ENCODE data around the gene KLRF2. TPM values are rescaled to one million over a fixed set of nuclear protein-coding genes. Genes with fewer than 3 reads are reported as not detected.

KLRF2 gene
- polyA plus RNA-seq, 1 of the 3 experiments (the other 2 are of a cell fraction) = not detected

- TF ChIP-seq, protein P1, sequence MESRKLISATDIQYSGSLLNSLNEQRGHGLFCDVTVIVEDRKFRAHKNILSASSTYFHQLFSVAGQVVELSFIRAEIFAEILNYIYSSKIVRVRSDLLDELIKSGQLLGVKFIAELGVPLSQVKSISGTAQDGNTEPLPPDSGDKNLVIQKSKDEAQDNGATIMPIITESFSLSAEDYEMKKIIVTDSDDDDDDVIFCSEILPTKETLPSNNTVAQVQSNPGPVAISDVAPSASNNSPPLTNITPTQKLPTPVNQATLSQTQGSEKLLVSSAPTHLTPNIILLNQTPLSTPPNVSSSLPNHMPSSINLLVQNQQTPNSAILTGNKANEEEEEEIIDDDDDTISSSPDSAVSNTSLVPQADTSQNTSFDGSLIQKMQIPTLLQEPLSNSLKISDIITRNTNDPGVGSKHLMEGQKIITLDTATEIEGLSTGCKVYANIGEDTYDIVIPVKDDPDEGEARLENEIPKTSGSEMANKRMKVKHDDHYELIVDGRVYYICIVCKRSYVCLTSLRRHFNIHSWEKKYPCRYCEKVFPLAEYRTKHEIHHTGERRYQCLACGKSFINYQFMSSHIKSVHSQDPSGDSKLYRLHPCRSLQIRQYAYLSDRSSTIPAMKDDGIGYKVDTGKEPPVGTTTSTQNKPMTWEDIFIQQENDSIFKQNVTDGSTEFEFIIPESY (IDR thresholded peaks at IDR 0.05; ENCODE audit: borderline replicate concordance, low read depth) = no peak
- TF ChIP-seq GABPA (IDR thresholded peaks at IDR 0.05; ENCODE audit: low read depth) (no peak), FOXM1 (IDR thresholded peaks at IDR 0.05; ENCODE audit: low read depth) (no peak), FOSL2 (IDR thresholded peaks at IDR 0.05; ENCODE audit: borderline replicate concordance, low read depth) (no peak), MXI1 (IDR thresholded peaks at IDR 0.05; ENCODE audit: low read depth, low read length) (no peak), TEAD4 (IDR thresholded peaks at IDR 0.05; ENCODE audit: borderline replicate concordance, insufficient read depth) (no peak)
These were observed 29.4 kb upstream of the KLRF2 start (continued) for GRCh38 chr12:9851927-9852326.

DNA sequence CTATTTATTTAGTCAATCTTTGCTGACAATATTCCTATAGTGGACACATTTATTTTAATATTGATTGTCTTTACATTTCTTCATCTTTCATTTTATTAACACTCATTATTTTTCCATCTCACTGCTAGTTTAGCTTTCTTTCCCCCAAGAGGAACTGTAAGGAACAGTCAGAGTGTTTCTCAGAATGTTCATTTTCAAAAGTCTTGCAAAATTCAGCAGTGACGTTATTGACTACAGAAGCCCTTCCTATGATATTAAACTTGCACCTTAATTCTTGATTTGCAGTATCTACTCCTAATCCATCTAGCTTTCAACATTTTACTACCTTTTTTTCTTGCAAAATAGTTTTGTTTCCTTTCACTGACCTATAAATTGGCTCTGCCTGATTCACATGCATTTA, 25.1 kb upstream of the KLRF2 start:
- ChIA-PET POLR2A (no interaction called here), CTCF (no interaction called here)
- H3K4me2 ChIP-seq = no peak overlapping the region
- no peaks in the 10 kb centered on the region for H4K20me1 ChIP-seq (ENCODE audit: insufficient read depth)
- no peak overlapping the region for H3K27ac ChIP-seq (ENCODE audit: low read depth in 2 of 2, low read length in 1 of 2)
- no peaks in the 10 kb centered on the region for H3K9me2 ChIP-seq
- H3K79me2 ChIP-seq (ENCODE audit: insufficient read depth) = no peaks in the 10 kb centered on the region
- TF ChIP-seq, protein P1 (IDR thresholded peaks at IDR 0.05; ENCODE audit: borderline replicate concordance, low read depth) = no peak
- TF ChIP-seq RAD21 (IDR thresholded peaks at IDR 0.05; ENCODE audit: low read length) (no peak), GABPA (IDR thresholded peaks at IDR 0.05; ENCODE audit: low read depth) (no peak), TAF1 (IDR thresholded peaks at IDR 0.05; ENCODE audit: borderline replicate concordance, low read depth, low read length) (no peak), CTCF (IDR thresholded peaks at IDR 0.05) (no peak), SIN3A (IDR thresholded peaks at IDR 0.05; ENCODE audit: borderline replicate concordance, low read depth, low read length) (no peak), POLR2AphosphoS5 (IDR thresholded peaks at IDR 0.05; ENCODE audit: low read depth, low read length) (no peak), ELF1 (IDR thresholded peaks at IDR 0.05) (no peak)
- TF ChIP-seq, protein P2, sequence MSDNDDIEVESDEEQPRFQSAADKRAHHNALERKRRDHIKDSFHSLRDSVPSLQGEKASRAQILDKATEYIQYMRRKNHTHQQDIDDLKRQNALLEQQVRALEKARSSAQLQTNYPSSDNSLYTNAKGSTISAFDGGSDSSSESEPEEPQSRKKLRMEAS (IDR thresholded peaks at IDR 0.05; ENCODE audit: low read depth) = no peak
- TF ChIP-seq, protein P3, sequence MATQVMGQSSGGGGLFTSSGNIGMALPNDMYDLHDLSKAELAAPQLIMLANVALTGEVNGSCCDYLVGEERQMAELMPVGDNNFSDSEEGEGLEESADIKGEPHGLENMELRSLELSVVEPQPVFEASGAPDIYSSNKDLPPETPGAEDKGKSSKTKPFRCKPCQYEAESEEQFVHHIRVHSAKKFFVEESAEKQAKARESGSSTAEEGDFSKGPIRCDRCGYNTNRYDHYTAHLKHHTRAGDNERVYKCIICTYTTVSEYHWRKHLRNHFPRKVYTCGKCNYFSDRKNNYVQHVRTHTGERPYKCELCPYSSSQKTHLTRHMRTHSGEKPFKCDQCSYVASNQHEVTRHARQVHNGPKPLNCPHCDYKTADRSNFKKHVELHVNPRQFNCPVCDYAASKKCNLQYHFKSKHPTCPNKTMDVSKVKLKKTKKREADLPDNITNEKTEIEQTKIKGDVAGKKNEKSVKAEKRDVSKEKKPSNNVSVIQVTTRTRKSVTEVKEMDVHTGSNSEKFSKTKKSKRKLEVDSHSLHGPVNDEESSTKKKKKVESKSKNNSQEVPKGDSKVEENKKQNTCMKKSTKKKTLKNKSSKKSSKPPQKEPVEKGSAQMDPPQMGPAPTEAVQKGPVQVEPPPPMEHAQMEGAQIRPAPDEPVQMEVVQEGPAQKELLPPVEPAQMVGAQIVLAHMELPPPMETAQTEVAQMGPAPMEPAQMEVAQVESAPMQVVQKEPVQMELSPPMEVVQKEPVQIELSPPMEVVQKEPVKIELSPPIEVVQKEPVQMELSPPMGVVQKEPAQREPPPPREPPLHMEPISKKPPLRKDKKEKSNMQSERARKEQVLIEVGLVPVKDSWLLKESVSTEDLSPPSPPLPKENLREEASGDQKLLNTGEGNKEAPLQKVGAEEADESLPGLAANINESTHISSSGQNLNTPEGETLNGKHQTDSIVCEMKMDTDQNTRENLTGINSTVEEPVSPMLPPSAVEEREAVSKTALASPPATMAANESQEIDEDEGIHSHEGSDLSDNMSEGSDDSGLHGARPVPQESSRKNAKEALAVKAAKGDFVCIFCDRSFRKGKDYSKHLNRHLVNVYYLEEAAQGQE (IDR thresholded peaks at IDR 0.05; ENCODE audit: low read depth, low read length) = no peak
- TF ChIP-seq, protein P4, sequence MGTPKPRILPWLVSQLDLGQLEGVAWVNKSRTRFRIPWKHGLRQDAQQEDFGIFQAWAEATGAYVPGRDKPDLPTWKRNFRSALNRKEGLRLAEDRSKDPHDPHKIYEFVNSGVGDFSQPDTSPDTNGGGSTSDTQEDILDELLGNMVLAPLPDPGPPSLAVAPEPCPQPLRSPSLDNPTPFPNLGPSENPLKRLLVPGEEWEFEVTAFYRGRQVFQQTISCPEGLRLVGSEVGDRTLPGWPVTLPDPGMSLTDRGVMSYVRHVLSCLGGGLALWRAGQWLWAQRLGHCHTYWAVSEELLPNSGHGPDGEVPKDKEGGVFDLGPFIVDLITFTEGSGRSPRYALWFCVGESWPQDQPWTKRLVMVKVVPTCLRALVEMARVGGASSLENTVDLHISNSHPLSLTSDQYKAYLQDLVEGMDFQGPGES (IDR thresholded peaks at IDR 0.05; ENCODE audit: low read depth, low read length) = no peak
- no peaks in the 10 kb centered on the region for H3K9me3 ChIP-seq
- no peaks in the 10 kb centered on the region for H3K36me3 ChIP-seq (replicated peaks in 1 of 2; ENCODE audit: control insufficient read depth in 1 of 2, insufficient read depth in 2 of 2, low read length in 1 of 2)
- no peaks in the 10 kb centered on the region for H3K4me1 ChIP-seq (ENCODE audit: control insufficient read depth in 1 of 2, insufficient read depth in 2 of 2, low read depth in 1 of 2, low read length in 1 of 2)
- no peak overlapping the region for H2AFZ ChIP-seq (ENCODE audit: low read depth)
- H3K9ac ChIP-seq = no peak overlapping the region
- no peak for DNase-seq
- no peaks in the 10 kb centered on the region for H3K27me3 ChIP-seq (ENCODE audit: insufficient read depth)
- 11% methylated on average over 1 of the region's 1 CpG for WGBS (ENCODE audit: low lambda C conversion rate)
- no peaks in the 10 kb centered on the region for H3F3A ChIP-seq (replicated peaks; ENCODE audit: insufficient read depth)
- no peak overlapping the region for H3K4me3 ChIP-seq (ENCODE audit: low read depth in 2 of 2, low read length in 1 of 2)

All from SK-N-SH (cell line).